Fibroblast of pulmonary artery (primary cell): ENCODE data around the gene DLX4.

Experiments used
- DNase-seq: peaks from one replicate; pipeline ENCODE4 v3.0.0-alpha.2; 2010; ENCODE audit warnings: low read depth
- H3K4me3 ChIP-seq: replicated peaks from 2 replicates; pipeline ENCODE4 v1.5.1; 2011; ENCODE audit warnings: low read depth, mild to moderate bottlenecking, control low read depth, low read length, moderate library complexity
- CTCF ChIP-seq: IDR thresholded peaks from 2 replicates; pipeline ENCODE4 v1.5.1; 2011; ENCODE audit warnings: mild to moderate bottlenecking, control low read depth, low read length, inconsistent platforms; ENCODE audit errors: missing control alignments

Gene DLX4

GRCh38 chr17:49955157-49955556, 13.8 kb upstream of the DLX4 start:
- no peak for TF ChIP-seq CTCF
- no peak overlapping the region for H3K4me3 ChIP-seq
- DNase-seq, result no peak

- no peak for TF ChIP-seq CTCF
- DNase-seq, result no peak
- no peak overlapping the region for H3K4me3 ChIP-seq
Measured at GRCh38 chr17:49956780-49957179, 12.2 kb upstream of the DLX4 start.

- DNase-seq, result no peak
- no peak overlapping the region for H3K4me3 ChIP-seq
- TF ChIP-seq CTCF, result no peak
Measured at GRCh38 chr17:49957350-49957749, 11.6 kb upstream of the DLX4 start.

GRCh38 chr17:49958723-49959122, 10.3 kb upstream of the DLX4 start:
- DNase-seq, result no peak
- TF ChIP-seq CTCF, result no peak
- no peak overlapping the region for H3K4me3 ChIP-seq

GRCh38 chr17:49959183-49959935, 9.6 kb upstream of the DLX4 start:
- DNase-seq, result no peak
- H3K4me3 ChIP-seq, result no peak overlapping the region
- TF ChIP-seq CTCF, result no peak

- TF ChIP-seq CTCF, result no peak
- DNase-seq, result no peak
- H3K4me3 ChIP-seq, result no peak overlapping the region
Measured at GRCh38 chr17:49962599-49963308, 6.2 kb upstream of the DLX4 start.

- no peak for TF ChIP-seq CTCF
- H3K4me3 ChIP-seq, result no peak overlapping the region
- DNase-seq, result no peak
Measured at GRCh38 chr17:49963309-49963625, 5.7 kb upstream of the DLX4 start.
